K562 (cell line): ENCODE measurements around the gene WNK2. TPM values are rescaled to one million over a fixed set of nuclear protein-coding genes. Genes with fewer than 3 reads are reported as not detected.

Experiments used
- ATAC-seq: fragments of 200-7000 bp; cut with Tn5 transposase; 3 replicates; pipeline ENCODE4 v1.9.1; 2020; ENCODE audit warnings: moderate library complexity
- BruUV-seq: library from RNA; stranded (reverse); fragments of 400-500 nt; replicated peaks from 2 replicates; lab custom pipeline; 2021; lab: Mats Ljungman, UMichigan
- CTCF ChIA-PET: fragments of 300-600 bp; formaldehyde crosslinking; extraction: SDS; loops from one replicate; lab custom pipeline; 2021; ENCODE audit warnings: low intra/inter-chr PET ratio; lab: Yijun Ruan, JAX
- POLR2A ChIA-PET: fragments of 300-600, 350-650 bp; sonication (Branson Sonifier 250); formaldehyde crosslinking; extraction: SDS; loops from one replicate; lab custom pipeline; 2021; ENCODE audit warnings: antibody characterized with exemption, inconsistent platforms; lab: Yijun Ruan, JAX
- DNase-seq, 4 experiments: peaks; one replicate each; pipeline versions ENCODE4 v3.0.0 to v3.0.0-alpha.2; 2011 to 2018; ENCODE audit warnings: low spot score in 3 of 4, mixed read lengths in 3 of 4; ENCODE audit errors: extremely low read depth in 1 of 4
- FAIRE-seq: peaks from 2 replicates; lab custom pipeline; 2011; peaks lifted over from hg19 to GRCh38; lab: Jason Lieb, UNC
- H2AFZ ChIP-seq: 2 replicates; pipeline ENCODE4 v1.6.0; 2011; ENCODE audit warnings: low read depth, low read length, control low read depth, inconsistent platforms
- H3K27ac ChIP-seq: fragments of 200-600 bp; 3 replicates; pipeline ENCODE4 v1.8.0; 2011; ENCODE audit warnings: low read depth, mild to moderate bottlenecking, control low read depth, inconsistent platforms, low read length, moderate library complexity, mixed read lengths; ENCODE audit errors: extremely low read depth
- H3K27me3 ChIP-seq, 2 experiments: fragments of 300-600 bp in 1 of 2; 2 replicates in 1 of 2; 3 replicates in 1 of 2; pipeline versions ENCODE4 v1.6.0 to v1.8.0; 2011; ENCODE audit warnings: inconsistent platforms in 2 of 2, low read length in 2 of 2, mild to moderate bottlenecking in 1 of 2, mixed read lengths in 1 of 2, moderate library complexity in 1 of 2; ENCODE audit not compliant: control insufficient read depth in 2 of 2, insufficient read depth in 2 of 2
- H3K36me3 ChIP-seq: fragments of 300-600 bp; 3 replicates; pipeline ENCODE4 v1.8.0; 2011; ENCODE audit warnings: mild to moderate bottlenecking, low read length, inconsistent platforms; ENCODE audit not compliant: control insufficient read depth, insufficient read depth
- H3K4me1 ChIP-seq, 2 experiments: fragments of 200-600 bp in 1 of 2; replicated peaks in 1 of 2; 2 replicates in 1 of 2; 3 replicates in 1 of 2; pipeline versions ENCODE4 v1.5.1 to v1.8.0; 2011; ENCODE audit warnings: inconsistent platforms in 2 of 2, low read length in 2 of 2, mild to moderate bottlenecking in 1 of 2, mixed read lengths in 1 of 2, moderate library complexity in 1 of 2; ENCODE audit not compliant: control insufficient read depth in 2 of 2, insufficient read depth in 2 of 2
- H3K4me2 ChIP-seq: 2 replicates; pipeline ENCODE4 v1.6.1; 2011; ENCODE audit warnings: low read length, control low read depth, inconsistent platforms, mixed read lengths; ENCODE audit not compliant: insufficient read depth
- H3K4me3 ChIP-seq: fragments of 200-600 bp; sonication (generic), shearing (Covaris generic); 2 replicates; pipeline ENCODE4 v1.5.1; 2016; ENCODE audit warnings: control low read depth, inconsistent platforms
- H3K79me2 ChIP-seq: fragments of 200-600 bp; 3 replicates; pipeline ENCODE4 v1.8.0; 2011; ENCODE audit warnings: low read length, inconsistent platforms; ENCODE audit not compliant: control insufficient read depth, insufficient read depth
- H3K9ac ChIP-seq, 2 experiments: 2 replicates each; pipeline versions ENCODE4 v1.6.0 to v1.6.1; 2011; ENCODE audit warnings: low read depth in 2 of 2, low read length in 2 of 2, control low read depth in 1 of 2, inconsistent platforms in 1 of 2, mild to moderate bottlenecking in 1 of 2, mixed read lengths in 1 of 2; ENCODE audit not compliant: insufficient read depth in 1 of 2
- H3K9me1 ChIP-seq: one replicate; pipeline ENCODE4 v1.6.0; 2011; ENCODE audit warnings: inconsistent platforms, mild to moderate bottlenecking, low read length, moderate library complexity; ENCODE audit not compliant: control insufficient read depth, insufficient read depth
- H3K9me3 ChIP-seq: replicated peaks from 2 replicates; pipeline ENCODE4 v1.5.1; 2011; ENCODE audit warnings: low read depth, low read length, inconsistent platforms; ENCODE audit not compliant: control insufficient read depth, insufficient read depth
- H4K20me1 ChIP-seq: replicated peaks from 2 replicates; pipeline ENCODE4 v1.6.1; 2011; ENCODE audit warnings: low read length, inconsistent platforms, mixed read lengths; ENCODE audit not compliant: control insufficient read depth, insufficient read depth
- MED1 ChIP-seq: sonication (generic); formaldehyde crosslinking; IDR thresholded peaks from 2 replicates; pipeline ENCODE4 v1.8.1; 2023; ENCODE audit warnings: missing genetic modification reagents, borderline replicate concordance
- NEUROD1 ChIP-seq: fragments of 150-350 bp; IDR thresholded peaks from 2 replicates; pipeline ENCODE4 v1.6.1; 2014; ENCODE audit warnings: borderline replicate concordance, low read length, low read depth; ENCODE audit not compliant: partially characterized antibody
- NONO ChIP-seq, 2 experiments: fragments of 200-400 bp in 1 of 2; fragments of 450-650 bp in 1 of 2; formaldehyde crosslinking in 1 of 2; IDR thresholded peaks; 2 replicates each; pipeline ENCODE4 v1.6.1; 2017; ENCODE audit warnings: low read depth in 2 of 2, mild to moderate bottlenecking in 2 of 2, moderate library complexity in 2 of 2, low read length in 1 of 2
- PRMT5 ChIP-seq: sonication (generic); formaldehyde crosslinking; IDR thresholded peaks from 2 replicates; pipeline ENCODE4 v1.5.0; 2020; ENCODE audit warnings: missing genetic modification reagents
- SIN3A ChIP-seq, 2 experiments: fragments of 150-350 bp in 1 of 2; IDR thresholded peaks; 2 replicates each; pipeline ENCODE4 v1.6.1; 2011 to 2016; ENCODE audit warnings: borderline replicate concordance in 2 of 2, low read depth in 2 of 2, low read length in 2 of 2, mild to moderate bottlenecking in 2 of 2, moderate library complexity in 2 of 2; ENCODE audit not compliant: control insufficient read depth in 1 of 2
- SMARCC2 ChIP-seq: fragments of 450-650 bp; IDR thresholded peaks from 2 replicates; pipeline ENCODE4 v1.6.1; 2017; ENCODE audit warnings: antibody characterized with exemption, moderate library complexity, mild to moderate bottlenecking, low read depth
- STAG1 ChIP-seq: sonication (generic); formaldehyde crosslinking; IDR thresholded peaks from 2 replicates; pipeline ENCODE4 v1.5.0; 2020; ENCODE audit warnings: missing genetic modification reagents, borderline replicate concordance
- TRIM28 ChIP-seq: fragments of 450-650 bp; IDR thresholded peaks from 2 replicates; pipeline ENCODE4 v1.6.1; 2017
- ZNF146 ChIP-seq: IDR thresholded peaks from one replicate; pipeline ENCODE4 v1.6.1; 2018; ENCODE audit warnings: missing compliant biosample characterization; ENCODE audit not compliant: unreplicated experiment
- ZNF253 ChIP-seq: fragments of 250-450 bp; sonication (Bioruptor Pico); conservative IDR thresholded peaks from 2 replicates; pipeline ENCODE4 v1.6.1; 2021; ENCODE audit warnings: mild to moderate bottlenecking
- ZNF347 ChIP-seq: fragments of 450-650 bp; formaldehyde crosslinking; IDR thresholded peaks from 2 replicates; pipeline ENCODE4 v1.4.0; 2020; ENCODE audit warnings: low read depth, mild to moderate bottlenecking, moderate library complexity
- ZNF79 ChIP-seq: fragments of 250-450 bp; sonication (Bioruptor Pico); IDR thresholded peaks from 2 replicates; pipeline ENCODE4 v1.4.0; 2020; ENCODE audit warnings: low read depth, mild to moderate bottlenecking, moderate library complexity
- WGBS: fragments of 100-300 bp; shearing (Covaris generic); methylation state at CpG from one replicate; pipeline ENCODE4 v1.1.6; 2016; ENCODE audit warnings: low coverage, mixed read lengths; ENCODE audit not compliant: insufficient coverage; ENCODE audit errors: missing lambda C conversion rate; 5-methylcytosine and 5-hydroxymethylcytosine counted together
- in situ Hi-C: fragments of 300-500 bp; cut with MboI; formaldehyde crosslinking; loops from 4 replicates; pipeline ENCODE4 v1.15.0; 2018; ENCODE audit warnings: inconsistent platforms, mixed read lengths
- intact Hi-C: fragments of 100-400 bp; cut with micrococcal nuclease; formaldehyde crosslinking; loops from 2 replicates; pipeline ENCODE4 v1.14.2; 2022
- polyA plus RNA-seq, 8 experiments: library from polyadenylated mRNA; depleted of rRNA in 4 of 8; stranded (reverse) in 5 of 8; unstranded in 3 of 8; fragments of >200 nt; fragmentation: Nextera tagmentation in 2 of 8; fragmentation: Illumina TruSeq in 1 of 8; extraction: Ambion mirVana in 2 of 8; extraction: Trizol in 1 of 8; gene quantifications; 2 replicates each; pipeline versions ENCODE4 v1.2.1 to v1.2.3, GENCODE V29; 2011 to 2014; ENCODE audit warnings: inconsistent platforms in 1 of 8, missing spikeins in 1 of 8
- total RNA-seq, 7 experiments: library from RNA; depleted of rRNA in 6 of 7; stranded (reverse); fragments of >200 nt in 6 of 7; fragmentation: Illumina TruSeq in 2 of 7; extraction: Trizol in 2 of 7; gene quantifications; 2 replicates each; pipeline versions ENCODE4 v1.2.1 to v1.2.3, GENCODE V29; 2011 to 2021; ENCODE audit warnings: low replicate concordance in 1 of 7
- TF ChIP-seq, protein P1 (sequence below): sonication (generic); formaldehyde crosslinking; IDR thresholded peaks from 2 replicates; pipeline ENCODE4 v1.8.0; 2022; ENCODE audit warnings: mild to moderate bottlenecking, missing genetic modification reagents
- TF ChIP-seq, protein P2 (sequence below): IDR thresholded peaks from 2 replicates; pipeline ENCODE4 v1.6.1; 2016; ENCODE audit warnings: missing genetic modification characterization, missing compliant biosample characterization
- TF ChIP-seq, protein P3 (sequence below): sonication (generic); formaldehyde crosslinking; IDR thresholded peaks from 2 replicates; pipeline ENCODE4 v1.8.0; 2023; ENCODE audit warnings: mild to moderate bottlenecking, missing genetic modification reagents

Gene WNK2
- total and polyA plus RNA-seq, 9 of the 15 experiments (the other 6 are each of a cell fraction or from before 2014, with no cell fraction given) = 0.36 to 3.3 (median 0.64) TPM; not detected in 2

DNA sequence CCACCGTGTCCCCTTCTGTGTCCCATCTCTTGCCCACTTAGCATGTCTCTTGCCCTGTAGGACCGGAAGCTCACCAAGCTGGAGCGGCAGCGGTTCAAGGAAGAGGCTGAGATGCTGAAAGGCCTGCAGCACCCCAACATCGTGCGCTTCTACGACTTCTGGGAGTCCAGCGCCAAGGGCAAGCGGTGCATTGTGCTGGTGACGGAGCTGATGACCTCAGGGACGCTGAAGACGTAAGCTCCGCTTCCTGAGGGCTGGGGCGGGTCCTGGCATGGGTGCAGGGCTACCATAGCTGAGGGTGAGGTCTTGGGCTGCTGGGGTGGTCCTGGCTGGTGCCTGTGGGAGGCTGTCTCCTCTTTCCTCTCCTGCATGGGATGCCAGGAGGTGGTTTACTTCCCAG lies 45.7 kb downstream of the WNK2 start (continued):
- TF ChIP-seq, protein P1, sequence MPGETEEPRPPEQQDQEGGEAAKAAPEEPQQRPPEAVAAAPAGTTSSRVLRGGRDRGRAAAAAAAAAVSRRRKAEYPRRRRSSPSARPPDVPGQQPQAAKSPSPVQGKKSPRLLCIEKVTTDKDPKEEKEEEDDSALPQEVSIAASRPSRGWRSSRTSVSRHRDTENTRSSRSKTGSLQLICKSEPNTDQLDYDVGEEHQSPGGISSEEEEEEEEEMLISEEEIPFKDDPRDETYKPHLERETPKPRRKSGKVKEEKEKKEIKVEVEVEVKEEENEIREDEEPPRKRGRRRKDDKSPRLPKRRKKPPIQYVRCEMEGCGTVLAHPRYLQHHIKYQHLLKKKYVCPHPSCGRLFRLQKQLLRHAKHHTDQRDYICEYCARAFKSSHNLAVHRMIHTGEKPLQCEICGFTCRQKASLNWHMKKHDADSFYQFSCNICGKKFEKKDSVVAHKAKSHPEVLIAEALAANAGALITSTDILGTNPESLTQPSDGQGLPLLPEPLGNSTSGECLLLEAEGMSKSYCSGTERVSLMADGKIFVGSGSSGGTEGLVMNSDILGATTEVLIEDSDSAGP = no peak
- TF ChIP-seq PRMT5 (no peak), TRIM28 (no peak)

DNA sequence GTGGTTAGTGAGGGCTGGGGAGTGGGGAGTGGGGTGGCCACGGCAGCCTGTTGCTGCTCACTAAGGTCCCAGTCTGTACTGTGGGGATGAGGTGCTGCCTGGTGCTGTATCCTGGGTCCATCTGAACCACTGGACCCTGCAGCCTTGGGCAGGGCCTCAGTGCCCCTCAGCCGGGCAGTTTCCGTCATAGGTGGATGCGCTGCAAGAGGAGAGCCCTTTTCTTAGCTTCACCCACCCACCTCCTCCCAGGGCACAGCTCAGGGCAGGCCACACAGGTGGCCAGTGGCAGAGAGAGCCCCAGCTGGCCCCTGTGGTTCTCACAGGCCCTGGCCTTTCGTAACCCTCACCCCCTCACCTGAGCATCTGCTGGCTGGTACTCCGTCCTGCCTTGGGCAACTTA lies 46.2 kb downstream of the WNK2 start:
- WGBS = 32% methylated on average over 6 of the region's 6 CpGs
- DNase-seq = no peak
- Histone ChIP-seq H3K4me1 (no peaks in the 10 kb centered on the region; a peak in 1 of 5 replicates), H2AFZ (no peak overlapping the region), H3K79me2 (no peaks in the 10 kb centered on the region), H3K9ac (no peak overlapping the region), H3K4me3 (no peak overlapping the region), H3K4me2 (no peak overlapping the region), H3K36me3 (no peaks in the 10 kb centered on the region), H4K20me1 (peaks cover 10% of the 10 kb centered on the region; the same call in 1 of the 2 replicates), H3K9me1 (no peaks in the 10 kb centered on the region), H3K9me3 (no peaks in the 10 kb centered on the region), H3K27ac (no peak overlapping the region), H3K27me3 (peaks cover 10 to 70% of the 10 kb centered on the region in 2 experiments; a peak in 3 of 5 replicates)
- no peak for ATAC-seq
- FAIRE-seq = no peak
- intact Hi-C loops (no loop called here), in situ Hi-C loops (no loop called here)
- CTCF ChIA-PET = no interaction called here
- no TSS peak for BruUV-seq
- POLR2A ChIA-PET = interaction anchor here (0.5 to 2.0 kb wide), 2 partner anchors 13 to 73 kb away, joined by 3 to 5 read pairs; no protein-coding TSS in a partner anchor
- TF ChIP-seq ZNF347 (CRISPR knock-in tag) (no peak), ZNF146 (CRISPR knock-in tag) (no peak), SMARCC2 (no peak), ZNF253 (CRISPR knock-in tag) (no peak), SIN3A (IDR thresholded peaks at IDR 0.05; ENCODE audit: borderline replicate concordance in 2 of 2, control insufficient read depth in 1 of 2, low read depth in 2 of 2, low read length in 2 of 2) (no peak), NEUROD1 (no peak), ZNF79 (CRISPR knock-in tag) (no peak), STAG1 (CRISPR knock-in tag) (no peak), MED1 (CRISPR knock-in tag) (no peak), NONO (IDR thresholded peaks at IDR 0.05; ENCODE audit: low read depth in 2 of 2, low read length in 1 of 2) (no peak)
- TF ChIP-seq, protein P2, sequence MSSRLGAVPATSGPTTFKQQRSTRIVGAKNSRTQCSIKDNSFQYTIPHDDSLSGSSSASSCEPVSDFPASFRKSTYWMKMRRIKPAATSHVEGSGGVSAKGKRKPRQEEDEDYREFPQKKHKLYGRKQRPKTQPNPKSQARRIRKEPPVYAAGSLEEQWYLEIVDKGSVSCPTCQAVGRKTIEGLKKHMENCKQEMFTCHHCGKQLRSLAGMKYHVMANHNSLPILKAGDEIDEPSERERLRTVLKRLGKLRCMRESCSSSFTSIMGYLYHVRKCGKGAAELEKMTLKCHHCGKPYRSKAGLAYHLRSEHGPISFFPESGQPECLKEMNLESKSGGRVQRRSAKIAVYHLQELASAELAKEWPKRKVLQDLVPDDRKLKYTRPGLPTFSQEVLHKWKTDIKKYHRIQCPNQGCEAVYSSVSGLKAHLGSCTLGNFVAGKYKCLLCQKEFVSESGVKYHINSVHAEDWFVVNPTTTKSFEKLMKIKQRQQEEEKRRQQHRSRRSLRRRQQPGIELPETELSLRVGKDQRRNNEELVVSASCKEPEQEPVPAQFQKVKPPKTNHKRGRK (tag) = no peak
- TF ChIP-seq, protein P3, sequence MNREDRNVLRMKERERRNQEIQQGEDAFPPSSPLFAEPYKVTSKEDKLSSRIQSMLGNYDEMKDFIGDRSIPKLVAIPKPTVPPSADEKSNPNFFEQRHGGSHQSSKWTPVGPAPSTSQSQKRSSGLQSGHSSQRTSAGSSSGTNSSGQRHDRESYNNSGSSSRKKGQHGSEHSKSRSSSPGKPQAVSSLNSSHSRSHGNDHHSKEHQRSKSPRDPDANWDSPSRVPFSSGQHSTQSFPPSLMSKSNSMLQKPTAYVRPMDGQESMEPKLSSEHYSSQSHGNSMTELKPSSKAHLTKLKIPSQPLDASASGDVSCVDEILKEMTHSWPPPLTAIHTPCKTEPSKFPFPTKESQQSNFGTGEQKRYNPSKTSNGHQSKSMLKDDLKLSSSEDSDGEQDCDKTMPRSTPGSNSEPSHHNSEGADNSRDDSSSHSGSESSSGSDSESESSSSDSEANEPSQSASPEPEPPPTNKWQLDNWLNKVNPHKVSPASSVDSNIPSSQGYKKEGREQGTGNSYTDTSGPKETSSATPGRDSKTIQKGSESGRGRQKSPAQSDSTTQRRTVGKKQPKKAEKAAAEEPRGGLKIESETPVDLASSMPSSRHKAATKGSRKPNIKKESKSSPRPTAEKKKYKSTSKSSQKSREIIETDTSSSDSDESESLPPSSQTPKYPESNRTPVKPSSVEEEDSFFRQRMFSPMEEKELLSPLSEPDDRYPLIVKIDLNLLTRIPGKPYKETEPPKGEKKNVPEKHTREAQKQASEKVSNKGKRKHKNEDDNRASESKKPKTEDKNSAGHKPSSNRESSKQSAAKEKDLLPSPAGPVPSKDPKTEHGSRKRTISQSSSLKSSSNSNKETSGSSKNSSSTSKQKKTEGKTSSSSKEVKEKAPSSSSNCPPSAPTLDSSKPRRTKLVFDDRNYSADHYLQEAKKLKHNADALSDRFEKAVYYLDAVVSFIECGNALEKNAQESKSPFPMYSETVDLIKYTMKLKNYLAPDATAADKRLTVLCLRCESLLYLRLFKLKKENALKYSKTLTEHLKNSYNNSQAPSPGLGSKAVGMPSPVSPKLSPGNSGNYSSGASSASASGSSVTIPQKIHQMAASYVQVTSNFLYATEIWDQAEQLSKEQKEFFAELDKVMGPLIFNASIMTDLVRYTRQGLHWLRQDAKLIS (CRISPR knock-in tag) = no peak
